ENCODE data around the gene GFY.
A peak's percentile ranks its signal among the peaks of the same experiment; 100 is the strongest.

The GFY gene, protein sequence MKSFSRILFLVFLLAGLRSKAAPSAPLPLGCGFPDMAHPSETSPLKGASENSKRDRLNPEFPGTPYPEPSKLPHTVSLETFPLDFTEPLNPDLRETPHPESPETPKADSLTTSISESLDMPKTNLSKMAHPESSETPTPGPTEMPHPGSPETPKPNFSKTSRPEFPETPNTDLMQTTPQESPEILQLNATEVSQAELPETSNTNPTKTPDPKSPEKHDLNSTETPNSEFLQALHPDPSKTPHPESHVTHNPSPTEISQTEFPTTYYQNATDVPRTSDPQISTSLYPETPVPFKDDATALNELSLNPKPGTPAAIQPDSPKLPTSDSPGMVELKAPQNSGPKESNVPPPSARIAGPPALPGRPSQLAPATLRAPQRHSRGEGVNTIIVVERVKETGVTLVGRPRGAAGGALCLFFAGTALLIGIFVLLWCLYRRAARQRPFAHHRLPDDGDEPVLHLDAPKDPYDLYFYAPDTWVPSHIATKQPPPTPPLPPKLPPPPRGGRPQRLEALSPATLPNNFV

DNA sequence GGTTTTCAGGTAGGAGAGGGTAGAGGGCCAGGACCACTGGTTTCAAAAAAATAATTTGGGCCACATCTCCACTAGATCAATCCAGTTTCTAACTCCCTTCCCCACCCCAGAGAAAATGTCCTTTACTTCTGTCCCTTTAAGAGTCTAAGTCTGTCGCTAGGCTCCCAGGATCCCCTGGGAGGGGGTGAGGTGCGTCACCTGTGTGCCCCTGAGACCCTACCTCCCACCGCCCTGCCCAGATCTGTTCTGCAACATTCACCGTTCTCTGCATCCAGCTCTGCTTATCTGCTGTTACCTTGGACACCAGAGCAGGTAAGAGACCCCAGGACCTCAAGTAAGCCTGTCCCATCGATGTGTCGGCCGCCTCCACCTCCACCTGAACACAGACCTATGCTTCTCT lies at the start of gene GFY:
GFY (plus strand) TSS at position 211 of the 400 bp plus-strand sequence. CDS start 1,043 bp downstream, outside the sequence.
- Histone ChIP-seq H3K9ac (ENCODE audit: insufficient read length, low read depth) (no peak within 1 kb of the TSS), H3K27me3 (ENCODE audit: insufficient read depth, insufficient read length) (peaks cover 69% of the 10 kb centered on the region), H3K4me1 (ENCODE audit: insufficient read depth, insufficient read length) (peaks cover 11% of the 10 kb centered on the region), H3K36me3 (ENCODE audit: insufficient read depth, insufficient read length, low read length) (no peaks in the 10 kb centered on the region), H3K9me3 (ENCODE audit: insufficient read depth, low read length) (no peaks in the 10 kb centered on the region), H3K4me3 (ENCODE audit: insufficient read length, low read depth) (peak within 1 kb of the TSS; percentile 5)
- DNase-seq (ENCODE audit: low read depth, low spot score), result no peak
- TF ChIP-seq SUZ12 (IDR thresholded peaks at IDR 0.05; ENCODE audit: extremely low read depth, insufficient read depth, insufficient read length), result no peak
- no peak for TF ChIP-seq YY1 (IDR thresholded peaks at IDR 0.05; ENCODE audit: insufficient read depth, insufficient read length)
- no peak for TF ChIP-seq ZNF274 (IDR thresholded peaks at IDR 0.05; ENCODE audit: low read depth, low read length)

DNA sequence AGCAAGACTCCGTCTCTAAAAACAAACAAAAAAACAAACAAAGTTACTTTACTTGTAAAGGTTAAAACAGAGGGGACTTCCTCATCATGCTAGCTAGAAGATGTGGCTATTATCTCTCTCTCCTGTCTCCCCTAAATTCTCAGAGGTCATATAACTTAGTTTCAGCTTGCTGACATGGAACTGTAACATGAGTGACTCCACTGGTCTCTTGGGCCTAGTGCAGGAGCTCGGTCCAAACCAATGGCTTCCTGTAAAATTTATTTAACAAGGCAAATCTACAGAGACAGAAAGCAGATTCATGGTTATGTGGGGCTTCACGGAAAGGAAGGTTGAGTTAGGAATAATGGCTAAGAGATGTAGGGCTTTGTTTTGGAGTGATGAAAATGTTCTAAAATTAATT lies 46.7 kb upstream of the GFY start:
- no peaks in the 10 kb centered on the region for H3K27me3 ChIP-seq (ENCODE audit: insufficient read depth, insufficient read length)
- TF ChIP-seq YY1 (IDR thresholded peaks at IDR 0.05; ENCODE audit: insufficient read depth, insufficient read length) (no peak), SUZ12 (IDR thresholded peaks at IDR 0.05; ENCODE audit: extremely low read depth, insufficient read depth, insufficient read length) (no peak), ZNF274 (IDR thresholded peaks at IDR 0.05; ENCODE audit: low read depth, low read length) (no peak)
- no peak for DNase-seq (ENCODE audit: low read depth, low spot score)
- no peaks in the 10 kb centered on the region for H3K4me1 ChIP-seq (ENCODE audit: insufficient read depth, insufficient read length)
- no peaks in the 10 kb centered on the region for H3K36me3 ChIP-seq (ENCODE audit: insufficient read depth, insufficient read length, low read length)
- H3K9ac ChIP-seq (ENCODE audit: insufficient read length, low read depth), result no peak overlapping the region
- H3K9me3 ChIP-seq (ENCODE audit: insufficient read depth, low read length), result peaks cover 11% of the 10 kb centered on the region
- no peak overlapping the region for H3K4me3 ChIP-seq (ENCODE audit: insufficient read length, low read depth)

DNA sequence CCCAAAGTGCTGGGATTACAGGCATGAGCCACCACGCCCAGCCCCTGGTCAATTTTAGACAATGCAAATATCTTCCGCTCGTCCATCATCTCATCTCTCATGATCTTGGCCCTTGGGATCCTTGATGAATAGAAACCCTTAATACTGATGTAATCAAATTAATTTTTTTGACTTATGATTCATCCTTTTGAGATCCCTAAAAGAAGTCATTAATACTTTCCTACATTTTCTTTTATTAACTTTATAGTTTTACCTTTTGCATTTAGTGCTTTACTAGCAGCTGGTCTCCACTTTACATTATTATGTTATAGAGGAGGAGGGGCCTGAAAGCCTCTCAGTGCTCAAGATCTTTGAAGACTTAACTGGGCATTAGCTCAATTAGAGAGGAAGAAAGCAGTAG lies 44.8 kb upstream of the GFY start:
- Histone ChIP-seq H3K4me3 (ENCODE audit: insufficient read length, low read depth) (no peak overlapping the region), H3K9me3 (ENCODE audit: insufficient read depth, low read length) (peaks cover 11% of the 10 kb centered on the region), H3K9ac (ENCODE audit: insufficient read length, low read depth) (no peak overlapping the region), H3K36me3 (ENCODE audit: insufficient read depth, insufficient read length, low read length) (no peaks in the 10 kb centered on the region), H3K4me1 (ENCODE audit: insufficient read depth, insufficient read length) (no peaks in the 10 kb centered on the region), H3K27me3 (ENCODE audit: insufficient read depth, insufficient read length) (no peaks in the 10 kb centered on the region)
- DNase-seq (ENCODE audit: low read depth, low spot score), result no peak
- no peak for TF ChIP-seq SUZ12 (IDR thresholded peaks at IDR 0.05; ENCODE audit: extremely low read depth, insufficient read depth, insufficient read length)
- TF ChIP-seq YY1 (IDR thresholded peaks at IDR 0.05; ENCODE audit: insufficient read depth, insufficient read length), result no peak
- TF ChIP-seq ZNF274 (IDR thresholded peaks at IDR 0.05; ENCODE audit: low read depth, low read length), result no peak

DNA sequence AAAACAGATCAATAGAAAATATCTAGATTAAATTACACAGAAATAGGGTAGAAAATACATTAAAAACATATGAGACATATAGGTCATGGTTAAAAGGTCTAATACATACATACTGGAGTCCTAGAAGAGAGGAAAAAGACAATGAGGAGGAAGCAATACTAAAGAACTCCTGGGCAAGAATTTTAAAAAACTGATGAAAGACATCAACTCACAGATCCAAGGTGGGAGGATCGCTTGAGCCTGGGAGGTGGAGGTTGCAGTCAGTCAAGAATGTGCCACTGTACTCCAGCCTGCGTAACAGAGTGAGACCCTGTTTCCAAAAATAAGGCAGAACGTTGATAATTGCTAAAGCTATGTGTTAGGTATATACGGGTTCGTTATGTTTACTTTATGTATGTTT lies 42.5 kb upstream of the GFY start:
- DNase-seq (ENCODE audit: low read depth, low spot score), result no peak
- H3K4me3 ChIP-seq (ENCODE audit: insufficient read length, low read depth), result no peak overlapping the region
- TF ChIP-seq YY1 (IDR thresholded peaks at IDR 0.05; ENCODE audit: insufficient read depth, insufficient read length), result no peak
- no peak for TF ChIP-seq SUZ12 (IDR thresholded peaks at IDR 0.05; ENCODE audit: extremely low read depth, insufficient read depth, insufficient read length)
- TF ChIP-seq ZNF274 (IDR thresholded peaks at IDR 0.05; ENCODE audit: low read depth, low read length), result no peak
- no peaks in the 10 kb centered on the region for H3K4me1 ChIP-seq (ENCODE audit: insufficient read depth, insufficient read length)
- H3K27me3 ChIP-seq (ENCODE audit: insufficient read depth, insufficient read length), result no peaks in the 10 kb centered on the region
- no peaks in the 10 kb centered on the region for H3K36me3 ChIP-seq (ENCODE audit: insufficient read depth, insufficient read length, low read length)
- H3K9me3 ChIP-seq (ENCODE audit: insufficient read depth, low read length), result peaks cover 11% of the 10 kb centered on the region
- H3K9ac ChIP-seq (ENCODE audit: insufficient read length, low read depth), result no peak overlapping the region

DNA sequence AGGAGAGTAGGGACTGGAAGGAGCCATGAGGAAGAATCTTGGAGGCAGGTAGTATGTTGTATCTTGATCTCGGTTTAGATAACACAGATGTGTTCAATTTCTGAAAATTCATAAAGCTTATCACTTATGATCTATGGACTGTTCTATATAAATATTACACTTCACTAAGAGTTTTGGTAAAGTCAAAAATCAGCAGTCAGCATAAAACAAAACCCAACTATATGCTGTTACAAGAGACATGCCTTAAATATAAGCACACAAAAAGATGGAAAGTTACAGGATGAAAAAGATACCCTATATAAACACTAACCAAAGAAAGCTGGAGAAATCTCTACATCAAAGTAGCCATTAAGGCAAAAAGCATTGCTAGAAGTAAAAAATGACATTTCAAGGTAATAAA lies 41.6 kb upstream of the GFY start:
- no peaks in the 10 kb centered on the region for H3K4me1 ChIP-seq (ENCODE audit: insufficient read depth, insufficient read length)
- no peak for DNase-seq (ENCODE audit: low read depth, low spot score)
- H3K27me3 ChIP-seq (ENCODE audit: insufficient read depth, insufficient read length), result no peaks in the 10 kb centered on the region
- H3K36me3 ChIP-seq (ENCODE audit: insufficient read depth, insufficient read length, low read length), result no peaks in the 10 kb centered on the region
- H3K9ac ChIP-seq (ENCODE audit: insufficient read length, low read depth), result no peak overlapping the region
- H3K9me3 ChIP-seq (ENCODE audit: insufficient read depth, low read length), result peaks cover 11% of the 10 kb centered on the region
- TF ChIP-seq SUZ12 (IDR thresholded peaks at IDR 0.05; ENCODE audit: extremely low read depth, insufficient read depth, insufficient read length) (no peak), YY1 (IDR thresholded peaks at IDR 0.05; ENCODE audit: insufficient read depth, insufficient read length) (no peak), ZNF274 (IDR thresholded peaks at IDR 0.05; ENCODE audit: low read depth, low read length) (no peak)
- no peak overlapping the region for H3K4me3 ChIP-seq (ENCODE audit: insufficient read length, low read depth)

DNA sequence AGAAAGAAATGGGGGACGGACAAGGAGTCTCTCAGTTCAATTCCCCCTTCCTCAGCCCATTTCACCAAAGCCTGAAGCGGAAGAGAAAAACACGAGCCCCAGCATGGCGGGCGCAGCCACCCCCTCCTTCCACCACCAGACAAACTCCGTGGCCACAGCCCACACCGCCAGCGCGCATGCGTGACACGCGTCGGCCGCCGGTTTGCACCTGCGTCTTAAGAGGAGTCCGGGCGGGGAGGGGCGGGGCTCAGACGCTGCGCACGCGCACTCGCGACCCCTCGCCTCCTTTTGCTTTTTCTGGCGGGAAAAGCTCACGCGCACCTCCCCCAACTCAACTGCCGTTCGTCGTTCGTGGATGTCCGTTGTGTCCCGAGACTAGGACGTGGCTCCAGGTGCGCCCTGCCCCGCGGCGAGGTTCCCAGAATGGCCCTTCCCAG lies 37.2 kb upstream of the GFY start, which contains the start of gene KASH5:
KASH5 (plus strand) TSS at position 314 of the 437 bp plus-strand sequence. CDS start 2,635 bp downstream, outside the sequence.
- Histone ChIP-seq H3K9me3 (ENCODE audit: insufficient read depth, low read length) (0 out of 2 replicates have a peak, but pooled peaks cover under 1% of the 10 kb centered on the region), H3K27me3 (ENCODE audit: insufficient read depth, insufficient read length) (no peaks in the 10 kb centered on the region), H3K4me3 (ENCODE audit: insufficient read length, low read depth) (no peak within 1 kb of the TSS), H3K9ac (ENCODE audit: insufficient read length, low read depth) (no peak within 1 kb of the TSS), H3K4me1 (ENCODE audit: insufficient read depth, insufficient read length) (peaks cover 5% of the 10 kb centered on the region), H3K36me3 (ENCODE audit: insufficient read depth, insufficient read length, low read length) (no peaks in the 10 kb centered on the region)
- no peak for TF ChIP-seq SUZ12 (IDR thresholded peaks at IDR 0.05; ENCODE audit: extremely low read depth, insufficient read depth, insufficient read length)
- TF ChIP-seq ZNF274 (IDR thresholded peaks at IDR 0.05; ENCODE audit: low read depth, low read length), result no peak
- no peak for TF ChIP-seq YY1 (IDR thresholded peaks at IDR 0.05; ENCODE audit: insufficient read depth, insufficient read length)
- DNase-seq (ENCODE audit: low read depth, low spot score), result peak; percentile 25

DNA sequence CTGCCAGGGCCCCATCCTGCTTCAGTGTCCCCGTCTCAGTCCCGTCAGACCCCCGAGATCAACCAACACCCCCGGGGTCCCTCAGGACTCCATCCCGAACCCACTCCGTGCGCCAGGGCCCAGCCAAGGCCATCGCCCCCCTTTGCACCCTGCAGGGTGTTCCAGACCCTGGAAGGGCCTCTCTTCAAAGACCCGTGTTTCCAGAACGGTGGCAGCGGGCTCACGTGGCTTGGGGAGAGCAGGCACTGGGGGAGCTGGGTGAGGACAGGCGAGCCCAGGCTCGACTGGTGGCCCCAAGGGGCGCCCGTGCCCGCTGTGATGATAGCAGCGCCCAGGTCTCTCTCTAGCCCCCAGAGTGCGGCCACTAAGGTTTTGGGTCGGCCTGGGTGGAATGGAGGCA lies 35.8 kb upstream of the GFY start:
- H3K9me3 ChIP-seq (ENCODE audit: insufficient read depth, low read length), result no peaks in the 10 kb centered on the region
- H3K4me1 ChIP-seq (ENCODE audit: insufficient read depth, insufficient read length), result peaks cover 10% of the 10 kb centered on the region
- H3K27me3 ChIP-seq (ENCODE audit: insufficient read depth, insufficient read length), result no peaks in the 10 kb centered on the region
- H3K9ac ChIP-seq (ENCODE audit: insufficient read length, low read depth), result no peak overlapping the region
- TF ChIP-seq YY1 (IDR thresholded peaks at IDR 0.05; ENCODE audit: insufficient read depth, insufficient read length), result no peak
- TF ChIP-seq ZNF274 (IDR thresholded peaks at IDR 0.05; ENCODE audit: low read depth, low read length), result no peak
- TF ChIP-seq SUZ12 (IDR thresholded peaks at IDR 0.05; ENCODE audit: extremely low read depth, insufficient read depth, insufficient read length), result no peak
- H3K36me3 ChIP-seq (ENCODE audit: insufficient read depth, insufficient read length, low read length), result no peaks in the 10 kb centered on the region
- DNase-seq (ENCODE audit: low read depth, low spot score), result no peak
- H3K4me3 ChIP-seq (ENCODE audit: insufficient read length, low read depth), result no peak overlapping the region

All from NT2/D1 (cell line).